ENCODE data around the gene KCNQ4. TPM values are rescaled to one million over a fixed set of nuclear protein-coding genes. Genes with fewer than 3 reads are reported as not detected.

The KCNQ4 gene
- total and polyA plus RNA-seq, 2 of the 13 experiments (the other 11 are each of a cell fraction or from before 2014, with no cell fraction given) = 0.02 to 0.09 TPM

- TF ChIP-seq ZNF672 (CRISPR knock-in tag; IDR thresholded peaks at IDR 0.05) = no peak
- TF ChIP-seq ELF3 (CRISPR knock-in tag; IDR thresholded peaks at IDR 0.05) = no peak
- no peak for TF ChIP-seq ZMAT3 (CRISPR knock-in tag; conservative IDR thresholded peaks at IDR 0.05)
- no peak for TF ChIP-seq ZFP82 (CRISPR knock-in tag; IDR thresholded peaks at IDR 0.05; ENCODE audit: borderline replicate concordance)
- TF ChIP-seq ZNF687 (CRISPR knock-in tag; IDR thresholded peaks at IDR 0.05) = no peak
- no peak for TF ChIP-seq PREB (CRISPR knock-in tag; IDR thresholded peaks at IDR 0.05)
Observed at GRCh38 chr1:40734882-40735628, 48.5 kb upstream of the KCNQ4 start (continued).

- Histone ChIP-seq H2AFZ (ENCODE audit: low read length) (no peak overlapping the region), H3K79me2 (ENCODE audit: insufficient read depth, low read length) (peaks cover 52% of the 10 kb centered on the region), H3K27ac (ENCODE audit: extremely low read length, insufficient read depth, low read length) (no peak overlapping the region), H3K4me3 (replicated peaks in 1 of 3; ENCODE audit: insufficient read depth in 1 of 3, low read depth in 2 of 3, low read length in 3 of 3) (no peak overlapping the region), H3K4me2 (ENCODE audit: low read depth, low read length) (no peak overlapping the region), H3K36me3 (replicated peaks in 1 of 2; ENCODE audit: control insufficient read depth in 1 of 2, insufficient read depth in 2 of 2, low read length in 2 of 2) (peaks cover 10 to 36% of the 10 kb centered on the region in 2 experiments), H3K9me3 (ENCODE audit: low read length) (no peaks in the 10 kb centered on the region), H3K27me3 (ENCODE audit: control insufficient read depth in 1 of 2, insufficient read depth in 2 of 2, low read length in 2 of 2) (no peaks in the 10 kb centered on the region), H3K4me1 (ENCODE audit: insufficient read depth, low read length) (peaks cover 26% of the 10 kb centered on the region), H4K20me1 (ENCODE audit: insufficient read depth, low read length) (no peaks in the 10 kb centered on the region), H3K9ac (ENCODE audit: insufficient read depth, low read depth, low read length) (no peak overlapping the region)
- intact Hi-C loops (cut with micrococcal nuclease; ENCODE audit: unreplicated experiment) (no loop called here), in situ Hi-C loops (cut with HindIII; ENCODE audit: extremely low pct_ligation_motif_present, low pct_unique_long_range_greater_than_20kb) (no loop called here)
- no peak for TF ChIP-seq ZNF780A (CRISPR knock-in tag; IDR thresholded peaks at IDR 0.05)
- TF ChIP-seq ATF7 (IDR thresholded peaks at IDR 0.05) = peak; percentile 50; the same call in 1 of the 2 replicates
- TF ChIP-seq ATF7 (CRISPR knock-in tag; IDR thresholded peaks at IDR 0.05) = no peak
- CTCF ChIA-PET (ENCODE audit: low intra/inter-chr PET ratio, low total read pairs) = no interaction called here
- no TSS peak for BruUV-seq (replicated peaks)
- POLR2A ChIA-PET = no interaction called here
- DNase-seq (ENCODE audit: low spot score) (no peak), ATAC-seq (no peak), FAIRE-seq (no peak)
Observed at GRCh38 chr1:40736085-40736531, 47.5 kb upstream of the KCNQ4 start.

Measured in HepG2 (cell line).